NOMO-1 treated with dmso at 0.1 percent for 144 hours (cell line): ENCODE measurements around the gene CPSF7.
"Not testable (repeated sequence)": the region's sequence is repeated elsewhere in the genome, so short reads cannot be mapped to it uniquely, and the experiment has no call there.

Experiments used
- DNase-seq: peaks from one replicate; lab custom pipeline; 2025; ENCODE audit not compliant: unreplicated experiment; lab: John Stamatoyannopoulos, UW

CPSF7 gene, protein sequence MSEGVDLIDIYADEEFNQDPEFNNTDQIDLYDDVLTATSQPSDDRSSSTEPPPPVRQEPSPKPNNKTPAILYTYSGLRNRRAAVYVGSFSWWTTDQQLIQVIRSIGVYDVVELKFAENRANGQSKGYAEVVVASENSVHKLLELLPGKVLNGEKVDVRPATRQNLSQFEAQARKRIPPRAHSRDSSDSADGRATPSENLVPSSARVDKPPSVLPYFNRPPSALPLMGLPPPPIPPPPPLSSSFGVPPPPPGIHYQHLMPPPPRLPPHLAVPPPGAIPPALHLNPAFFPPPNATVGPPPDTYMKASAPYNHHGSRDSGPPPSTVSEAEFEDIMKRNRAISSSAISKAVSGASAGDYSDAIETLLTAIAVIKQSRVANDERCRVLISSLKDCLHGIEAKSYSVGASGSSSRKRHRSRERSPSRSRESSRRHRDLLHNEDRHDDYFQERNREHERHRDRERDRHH

DNA sequence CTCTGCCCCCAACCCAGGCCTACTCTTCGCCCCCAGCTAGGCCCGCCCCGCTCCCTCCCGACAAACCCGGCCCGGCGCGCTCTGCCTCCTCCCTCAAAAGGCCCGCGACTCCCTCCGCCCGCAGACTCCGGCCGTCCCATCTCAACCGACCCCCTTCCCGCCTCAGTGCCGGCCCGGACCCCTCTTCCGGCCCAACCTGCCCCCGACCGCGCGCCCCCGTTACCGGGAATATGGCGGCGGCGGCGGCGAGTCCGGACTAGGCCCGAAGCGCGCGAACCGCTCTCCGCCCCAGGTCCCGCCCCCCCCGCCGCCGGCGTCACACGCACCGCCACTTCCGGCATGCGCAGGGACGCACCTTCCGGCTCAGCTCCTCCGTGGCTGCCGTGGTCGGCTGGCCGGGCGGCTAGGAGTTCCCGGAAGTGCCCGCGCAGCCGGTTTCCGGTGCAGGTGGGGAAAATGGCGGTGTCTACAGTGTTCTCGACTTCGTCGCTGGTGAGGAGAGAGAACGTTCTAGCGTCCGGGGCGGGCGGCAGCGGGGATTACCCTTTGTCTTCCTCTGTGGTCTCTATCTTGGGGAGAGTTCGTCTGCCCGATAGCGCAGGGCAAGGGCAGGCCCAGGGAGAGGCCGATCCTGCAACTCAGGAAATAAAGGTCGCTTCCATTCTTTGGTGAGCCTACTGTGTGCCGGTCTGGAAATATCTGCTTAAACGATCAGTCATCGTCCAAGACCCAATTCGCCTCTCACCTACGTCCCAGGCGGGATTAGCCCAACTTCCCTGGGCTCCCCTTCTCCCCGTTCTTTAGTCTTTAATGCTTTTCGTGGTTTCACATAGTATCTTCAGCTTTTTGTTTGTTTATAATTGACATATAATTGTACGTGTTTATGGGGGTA, at the start of gene CPSF7, which contains the start of gene SDHAF2:
CPSF7 (minus strand) TSS at position 285 of the 892 bp plus-strand sequence. CDS start 740 bp downstream, outside the sequence.
SDHAF2 (plus strand) TSS at position 434 of the 892 bp plus-strand sequence; CDS start at position 457, 23 bp downstream.
- peak; percentile 94 for DNase-seq

DNA sequence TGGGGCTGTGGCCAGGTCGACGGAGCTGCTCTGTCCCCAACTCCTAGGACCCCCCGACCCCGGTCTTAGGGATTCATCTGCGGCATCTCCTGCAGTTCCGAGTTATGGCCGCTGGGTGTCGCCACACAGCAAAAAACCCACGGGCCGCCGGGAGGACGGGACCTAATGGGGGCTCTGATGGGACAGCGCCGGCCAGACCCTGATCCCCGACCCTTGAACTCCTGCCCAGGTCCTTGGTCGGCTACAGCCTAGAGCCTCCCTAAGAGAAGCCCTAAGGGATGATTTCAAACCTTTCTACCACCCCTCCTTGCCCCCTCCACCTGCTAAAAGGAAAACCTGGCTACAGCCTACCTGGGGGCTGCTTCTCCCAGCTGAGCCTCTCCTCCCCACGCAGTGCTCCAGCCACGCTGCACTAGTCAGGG, 48.0 kb upstream of the CPSF7 start:
- no peak for DNase-seq

DNA sequence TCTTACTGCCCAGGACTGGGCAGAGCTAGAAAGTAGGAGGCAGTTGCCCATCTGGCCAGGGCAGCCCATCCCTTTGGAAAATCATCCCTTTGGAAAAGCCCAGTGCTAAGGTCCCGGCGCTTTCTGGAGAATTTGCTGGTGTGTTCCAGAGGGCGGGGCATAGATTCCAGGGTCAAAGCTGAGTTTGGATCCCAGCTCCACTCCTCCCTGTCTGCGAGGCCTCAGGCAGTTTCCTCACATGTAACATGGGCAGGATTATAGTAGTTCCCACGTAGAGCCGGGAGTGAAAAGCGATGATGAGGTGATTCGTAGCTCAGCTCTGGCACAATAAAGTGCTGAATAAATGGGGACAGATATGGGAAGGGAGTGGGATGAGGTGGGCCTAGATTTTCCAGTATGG, 47.4 kb upstream of the CPSF7 start:
- DNase-seq = no peak

DNA sequence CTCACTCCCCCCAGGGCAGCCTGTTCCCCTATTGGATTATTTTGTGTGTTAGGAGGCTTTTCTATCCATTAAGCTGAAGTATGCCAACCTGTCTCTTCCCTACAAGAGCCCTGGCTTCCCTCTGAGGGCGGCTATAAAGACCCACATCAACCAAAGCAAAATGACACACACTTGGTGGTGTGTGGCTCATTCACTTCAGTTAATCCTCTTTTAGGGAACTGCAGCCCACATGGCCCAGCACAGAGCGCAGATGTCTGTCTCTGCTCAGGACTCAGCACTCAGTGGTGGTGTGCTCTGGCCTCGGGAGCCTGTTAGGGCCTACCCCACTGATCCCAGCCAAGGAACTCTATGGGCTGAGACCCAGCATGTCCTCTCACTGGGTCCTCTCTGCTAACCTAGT, 46.6 kb upstream of the CPSF7 start:
- no peak for DNase-seq

DNA sequence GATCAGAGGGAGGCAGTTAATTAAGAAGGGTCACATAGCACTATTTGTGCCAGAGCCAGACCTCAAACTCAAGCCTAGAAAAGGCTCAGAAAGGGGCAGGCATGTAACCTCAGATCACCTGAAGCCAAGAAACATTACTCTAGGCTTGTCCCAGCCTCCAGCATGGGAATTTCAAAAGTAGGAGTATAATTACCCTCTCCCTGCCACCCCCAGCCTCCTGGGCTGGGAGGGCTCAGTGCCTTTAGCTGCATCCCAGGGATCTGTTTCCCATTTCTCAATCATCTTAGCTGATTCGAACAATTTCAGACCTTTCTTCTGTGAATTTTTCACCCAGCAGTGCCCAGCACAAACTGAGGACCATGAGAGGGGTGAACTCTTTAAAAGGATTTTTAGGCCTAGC, 45.7 kb upstream of the CPSF7 start:
- DNase-seq = no peak

DNA sequence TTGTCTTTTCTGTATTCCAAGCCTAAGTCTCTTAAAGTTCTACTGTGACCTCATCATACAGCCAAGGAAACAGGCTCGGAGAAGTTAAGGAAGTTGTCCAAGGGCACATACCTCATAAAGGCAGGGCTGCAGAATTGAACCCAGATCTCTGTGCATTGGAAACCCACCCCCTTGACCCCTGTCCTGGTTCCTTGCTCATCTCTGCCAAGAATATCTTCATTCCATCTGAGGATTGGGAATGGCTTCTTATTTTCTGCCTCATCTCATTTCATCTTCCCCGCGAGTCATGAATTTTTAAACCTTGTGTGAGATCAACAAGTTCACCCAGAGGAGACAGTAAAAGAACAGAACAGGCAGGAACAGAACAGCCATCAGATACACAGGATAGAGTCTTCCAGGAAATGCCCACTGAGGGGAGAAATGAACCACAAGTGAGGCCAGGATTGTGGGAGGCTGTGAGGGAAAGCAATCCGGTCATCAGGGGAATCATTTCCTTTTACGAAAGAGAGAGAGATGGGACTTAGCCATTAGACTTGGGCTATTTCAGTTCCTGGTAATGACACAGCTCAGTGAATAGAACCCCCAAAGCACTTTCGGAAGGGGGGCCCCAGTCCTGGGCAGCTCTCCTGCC, 44.4 kb upstream of the CPSF7 start:
- DNase-seq = no peak

DNA sequence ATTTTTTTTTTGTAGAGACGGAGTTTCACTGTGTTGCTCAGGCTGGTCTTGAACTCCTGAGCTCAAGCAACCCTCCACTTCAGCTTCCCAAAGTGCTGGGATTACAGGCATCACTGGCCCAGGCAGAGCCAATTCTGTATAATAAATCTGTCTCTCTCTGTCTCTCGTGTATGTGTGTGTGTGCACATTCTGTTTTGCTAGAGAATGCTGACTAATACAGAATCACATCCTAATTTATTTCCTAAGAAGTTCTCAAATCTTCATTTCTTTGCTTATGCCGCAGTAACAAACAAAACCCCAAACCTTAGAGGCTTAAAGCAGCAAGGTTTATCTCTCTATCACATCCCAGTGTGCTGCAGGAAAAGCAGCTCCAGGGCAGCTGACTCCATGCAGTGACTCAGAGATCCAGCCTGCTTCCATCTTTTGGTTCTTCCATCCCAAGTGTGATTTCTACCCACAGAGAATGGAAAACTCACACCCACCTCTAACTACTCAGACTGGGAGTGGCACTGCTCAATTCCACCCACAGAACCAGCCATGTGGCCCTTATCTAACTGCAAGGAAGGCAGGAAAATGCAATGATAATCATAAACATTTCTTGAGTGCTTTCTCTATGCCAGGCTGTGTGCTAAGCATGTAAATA, 43.7 kb upstream of the CPSF7 start:
- DNase-seq = no peak

DNA sequence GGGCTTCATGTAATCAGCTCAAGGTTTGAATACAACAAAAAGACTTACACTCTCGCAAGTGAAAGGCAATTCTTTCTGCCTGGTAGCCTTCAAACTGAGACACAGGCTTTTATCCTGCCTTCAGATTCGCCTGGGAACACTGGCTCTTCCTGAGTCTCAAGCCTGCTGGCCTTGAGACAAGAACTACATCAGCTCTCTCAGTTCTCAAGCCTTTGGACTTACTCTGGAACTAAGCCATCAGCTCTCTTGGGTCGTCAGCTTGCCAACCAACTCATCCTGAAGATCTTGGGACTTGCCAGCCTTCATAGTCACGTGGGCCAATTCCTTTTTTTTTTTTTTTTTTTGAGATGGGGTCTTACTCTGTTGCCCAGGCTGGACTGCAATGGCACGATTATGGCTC, 43.1 kb upstream of the CPSF7 start:
- no peak for DNase-seq

DNA sequence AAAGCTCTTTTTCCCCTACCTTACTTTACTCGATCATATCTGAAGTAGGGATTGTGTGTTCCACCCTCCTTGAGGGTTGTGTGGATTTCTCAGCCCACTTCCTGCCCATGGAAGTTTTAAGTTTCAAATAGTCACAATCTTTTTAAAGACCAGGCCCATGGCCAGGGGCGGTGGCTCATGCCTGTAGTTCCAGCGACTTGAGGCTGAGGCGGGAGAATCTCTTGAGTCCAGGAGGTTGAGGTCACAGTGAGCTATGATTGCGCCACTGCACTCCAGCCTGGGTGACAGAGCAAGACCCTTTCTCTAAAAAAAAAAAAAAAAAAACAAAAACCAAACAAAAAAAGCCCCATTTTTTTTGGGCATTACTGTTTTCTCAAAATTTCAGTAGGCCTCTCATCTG, 42.5 kb upstream of the CPSF7 start:
- no peak for DNase-seq

DNA sequence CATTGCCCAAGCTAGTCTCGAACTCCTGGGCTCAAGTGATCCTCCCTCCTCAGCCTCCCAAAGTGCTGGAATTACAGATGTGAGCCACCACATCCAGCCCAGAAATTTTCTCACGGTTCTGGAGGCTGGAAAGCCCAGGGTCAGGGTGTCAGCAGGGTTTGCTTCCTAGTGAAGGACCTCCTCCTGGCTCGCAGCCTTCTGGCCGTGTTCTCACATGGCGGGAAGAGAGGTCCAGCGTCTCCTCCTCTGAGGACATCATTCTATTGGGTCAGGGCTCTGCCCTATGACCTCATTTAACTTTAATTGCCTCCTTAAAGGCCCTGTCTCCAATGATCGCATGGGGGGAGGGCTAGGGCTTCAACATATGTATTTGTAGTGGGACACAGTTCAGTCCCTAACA, 38.2 kb upstream of the CPSF7 start:
- DNase-seq = no peak

DNA sequence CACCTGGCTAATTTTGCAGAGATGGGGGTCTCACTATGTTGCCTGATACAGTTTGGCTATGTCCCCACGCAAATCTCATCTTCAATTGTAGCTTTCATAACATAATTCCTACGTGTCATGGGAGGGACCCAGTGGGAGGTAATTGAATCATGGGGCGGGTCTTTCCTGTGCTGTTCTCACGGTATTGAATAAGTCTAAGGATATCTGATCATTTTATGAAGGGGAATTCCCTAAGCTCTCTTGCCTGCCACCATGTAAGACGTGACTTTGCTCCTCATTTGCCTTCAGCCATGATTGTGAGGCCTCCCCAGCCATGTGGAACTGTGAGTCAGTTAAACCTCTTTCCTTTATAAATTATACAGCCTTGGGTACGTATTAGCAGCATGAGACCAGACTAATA, 37.8 kb upstream of the CPSF7 start:
- DNase-seq = not testable (repeated sequence)

DNA sequence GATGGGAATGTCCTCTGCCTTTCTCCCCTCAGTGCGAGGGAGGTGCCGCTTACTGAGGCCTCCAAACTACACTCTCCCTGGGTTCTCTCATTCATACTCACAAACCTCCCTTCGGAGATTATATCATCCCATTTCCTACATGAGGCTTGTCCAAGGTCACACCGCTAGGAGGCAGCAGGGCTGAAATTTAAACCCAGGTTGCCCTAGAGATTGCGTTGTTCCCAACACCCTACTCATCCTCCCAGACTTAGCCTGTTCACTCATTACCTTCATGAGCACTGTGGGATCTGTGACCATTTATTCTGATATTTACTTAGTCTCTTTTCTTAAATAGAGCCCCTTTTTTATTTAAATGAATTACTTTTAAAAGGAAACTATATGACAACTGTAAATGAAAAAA, 31.2 kb upstream of the CPSF7 start:
- no peak for DNase-seq

DNA sequence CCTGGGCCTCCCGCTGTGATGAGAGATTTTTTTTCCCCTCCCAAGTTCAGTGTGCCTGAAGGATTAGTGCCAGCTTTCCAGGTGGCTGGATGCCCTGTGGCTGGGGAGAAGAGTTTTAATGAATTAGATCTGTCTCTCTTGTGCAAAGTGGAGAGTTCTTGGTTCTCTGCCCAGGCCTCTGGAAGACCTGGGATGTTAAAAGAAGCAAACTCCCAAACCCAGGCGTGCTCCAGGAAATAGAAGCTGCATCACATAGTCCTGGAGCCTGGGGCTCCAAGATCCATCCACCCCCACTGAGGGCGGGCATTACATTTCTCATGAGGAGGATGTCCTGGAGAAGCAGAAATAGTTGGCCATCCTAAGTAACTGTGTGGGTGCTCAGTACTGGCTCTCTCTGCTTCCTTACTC, 30.7 kb upstream of the CPSF7 start:
- no peak for DNase-seq

DNA sequence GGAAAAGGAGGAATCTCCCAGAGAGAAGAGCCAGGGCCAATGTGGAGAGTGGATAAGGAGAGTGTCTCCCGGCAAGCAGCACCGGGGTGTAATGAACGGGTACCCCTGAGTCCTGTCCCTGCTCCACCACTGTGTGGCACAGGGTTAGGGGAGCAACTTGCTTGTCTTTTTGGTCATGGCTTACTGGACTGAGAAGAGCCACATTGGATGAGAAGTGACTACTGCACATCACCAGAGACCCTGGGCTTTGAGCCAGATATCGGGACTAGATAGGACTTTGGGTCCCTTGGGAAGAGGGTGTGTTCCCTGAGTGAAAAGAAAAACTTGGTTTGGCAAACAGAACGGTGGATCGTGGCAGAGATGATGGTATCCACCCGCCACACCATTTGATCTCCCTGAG, 24.7 kb upstream of the CPSF7 start:
- DNase-seq = no peak

DNA sequence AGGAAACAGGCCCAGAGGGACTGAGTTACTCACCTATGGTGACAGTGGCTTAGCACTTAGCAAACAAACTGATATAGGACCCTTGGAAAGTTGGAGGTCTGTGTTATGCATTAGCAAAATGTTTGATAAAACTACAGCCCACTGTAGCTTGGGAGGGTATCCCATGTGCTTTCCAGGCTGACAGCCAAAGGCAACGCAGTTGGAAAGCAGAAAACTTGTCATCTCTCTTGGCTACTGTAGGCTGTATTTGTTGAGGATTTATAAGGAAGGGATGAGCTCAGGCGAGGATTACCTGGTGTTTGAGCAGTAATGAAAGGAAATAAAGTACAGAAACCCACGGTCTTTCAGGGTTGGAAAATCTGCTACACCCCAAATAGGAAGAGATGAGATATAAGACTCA, 23.9 kb upstream of the CPSF7 start:
- no peak for DNase-seq

DNA sequence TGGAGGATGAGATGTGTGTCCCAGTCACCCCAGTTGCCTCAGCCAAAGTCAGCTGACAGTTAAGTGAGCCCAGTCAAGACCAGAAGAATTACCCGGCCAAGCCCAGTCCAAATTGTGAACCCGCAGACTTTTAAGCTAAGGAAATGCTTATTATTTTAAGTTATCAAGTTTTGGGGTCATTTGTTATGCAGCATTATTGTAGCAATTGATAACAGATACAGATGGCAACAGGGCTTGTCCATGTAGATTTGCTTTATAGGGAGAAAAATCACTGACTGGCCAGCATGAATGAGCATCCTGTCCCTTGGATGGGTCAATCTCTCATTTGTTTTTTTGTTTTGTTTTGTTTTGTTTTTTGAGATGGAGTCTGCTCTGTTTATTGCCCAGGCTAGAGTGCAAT, 23.1 kb upstream of the CPSF7 start:
- DNase-seq = no peak

DNA sequence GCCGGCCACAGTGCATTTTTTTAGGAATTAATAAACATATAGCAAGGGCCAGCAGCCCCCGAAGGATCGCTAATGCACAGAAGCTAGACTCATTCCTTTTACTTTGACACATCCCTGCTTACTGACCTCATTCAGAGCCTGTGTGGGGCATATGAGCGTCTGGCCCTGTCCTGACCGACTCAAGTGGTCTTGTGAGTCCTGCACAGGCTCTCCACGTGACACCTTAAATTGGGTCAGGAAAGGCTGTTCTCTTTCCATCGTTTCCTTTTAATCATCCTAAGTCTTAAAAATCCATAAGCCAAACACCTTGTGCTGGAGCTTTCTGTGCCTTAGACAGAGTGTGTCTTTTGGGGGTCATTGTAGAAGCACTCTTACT, 18.8 kb upstream of the CPSF7 start:
- no peak for DNase-seq

DNA sequence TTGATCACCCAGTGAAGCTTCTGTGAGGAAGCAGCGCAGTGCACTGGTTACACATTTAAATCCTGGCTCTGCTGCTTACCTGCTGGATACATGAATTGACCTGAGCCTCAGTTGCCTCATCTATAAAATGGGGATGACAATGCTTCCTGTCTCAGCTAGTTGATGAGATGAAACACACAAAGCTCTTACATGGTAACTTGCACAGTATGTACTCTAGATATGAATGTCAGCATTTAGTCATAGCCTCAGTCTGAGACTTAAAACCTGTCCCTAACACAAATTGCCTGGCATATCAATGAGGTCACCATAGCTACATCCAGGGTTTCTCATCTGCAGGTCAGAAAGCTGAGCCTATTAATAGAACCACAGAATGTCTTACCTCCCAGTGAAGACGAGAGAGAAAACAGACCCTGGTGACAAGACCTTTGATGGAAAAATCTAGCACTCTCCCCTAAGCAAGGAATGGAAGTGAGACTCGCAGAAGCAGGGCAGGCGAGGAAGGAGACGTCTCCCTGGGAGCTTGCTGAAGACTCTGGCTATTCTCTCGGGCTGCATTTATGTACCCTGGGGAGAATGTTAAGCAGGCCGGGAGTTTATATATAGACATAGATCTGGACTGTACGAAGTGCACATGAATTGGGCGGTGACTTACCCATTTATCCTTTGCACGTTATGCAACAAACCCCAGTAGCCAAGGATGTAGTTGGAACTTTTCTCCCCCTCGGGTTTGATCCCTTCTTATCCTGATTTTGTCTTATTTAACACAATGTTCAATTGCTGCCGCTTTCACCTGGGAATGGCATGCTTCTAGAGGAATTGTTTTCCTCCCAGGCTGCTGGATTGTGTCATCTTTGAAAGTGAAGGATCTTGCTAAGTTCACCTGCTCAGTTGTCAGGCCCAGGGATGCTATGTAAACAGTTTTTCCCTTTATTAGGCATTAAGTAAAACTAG, 18.1 kb upstream of the CPSF7 start:
- no peak for DNase-seq

DNA sequence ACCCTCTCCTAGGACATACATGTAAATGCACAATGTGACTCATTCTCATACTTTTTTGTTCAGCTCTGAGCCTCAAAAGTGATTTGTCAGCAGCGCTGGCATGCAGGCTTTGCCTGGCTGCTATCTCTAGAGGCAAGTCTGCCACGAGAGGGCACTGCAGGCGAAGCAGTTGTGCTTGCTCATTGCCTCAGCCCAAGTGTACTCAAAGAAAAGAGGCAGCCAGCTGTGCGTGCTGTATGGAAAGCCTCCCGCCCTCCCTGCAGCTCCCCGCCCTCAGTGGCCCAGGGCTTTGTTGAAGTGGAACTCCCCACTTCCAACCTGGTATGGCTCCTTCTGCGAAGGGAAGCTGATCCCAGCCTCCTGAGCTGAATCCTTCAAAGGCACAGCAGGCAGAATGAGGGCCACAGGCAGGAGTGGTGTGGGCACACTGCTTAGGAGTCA, 16.5 kb upstream of the CPSF7 start:
- peak; percentile 1 for DNase-seq

DNA sequence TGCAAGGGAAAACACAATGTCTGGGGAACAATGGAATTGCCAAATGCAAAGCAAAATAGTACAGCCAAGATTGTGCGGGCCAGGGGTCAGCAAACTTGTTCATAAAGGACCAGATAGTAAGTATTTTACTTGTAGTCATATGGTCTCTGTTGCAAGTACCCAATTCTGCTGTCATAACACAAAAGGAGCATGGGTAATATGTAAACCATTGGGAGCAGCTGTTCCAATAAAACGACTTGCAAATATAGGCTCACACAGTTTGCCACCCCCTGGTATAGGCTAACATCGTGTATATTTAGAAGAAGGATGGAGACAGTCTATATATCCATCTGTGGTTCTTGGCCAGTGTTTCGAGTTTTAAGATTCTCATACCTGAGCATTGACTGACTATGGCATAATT, 15.7 kb upstream of the CPSF7 start:
- no peak for DNase-seq
